IMR-90 (cell line): ENCODE measurements around the gene CYP19A1. TPM values are rescaled to one million over a fixed set of nuclear protein-coding genes. Genes with fewer than 3 reads are reported as not detected.

ENCODE experiments used
- ATAC-seq: fragments of 200-7000 bp; cut with Tn5 transposase; 2 replicates; pipeline ENCODE4 v1.9.1; 2020; ENCODE audit warnings: low read depth, mild to moderate bottlenecking, moderate library complexity
- BruUV-seq: library from RNA; stranded (reverse); fragments of 400-500 nt; replicated peaks from 2 replicates; lab custom pipeline; 2021; lab: Mats Ljungman, UMichigan
- CTCF ChIA-PET: fragments of 300-600 bp; formaldehyde crosslinking; extraction: SDS; loops from one replicate; lab custom pipeline; 2021; ENCODE audit warnings: antibody characterized with exemption; lab: Yijun Ruan, JAX
- POLR2A ChIA-PET: fragments of 300-600 bp; sonication (Branson Sonifier 250); formaldehyde crosslinking; loops from one replicate; lab custom pipeline; 2022; ENCODE audit warnings: antibody characterized with exemption; ENCODE audit not compliant: unreplicated experiment; lab: Charles Lee
- DNase-seq: peaks from one replicate; pipeline ENCODE4 v3.0.0; 2013
- H2AFZ ChIP-seq: replicated peaks from 2 replicates; pipeline ENCODE3; 2013; ENCODE audit warnings: low read length, mild to moderate bottlenecking; ENCODE audit not compliant: poor library complexity
- H2AK5ac ChIP-seq: 2 replicates; pipeline ENCODE4 v1.6.1; 2013; ENCODE audit warnings: low read depth, low read length, inconsistent platforms
- H2AK9ac ChIP-seq: replicated peaks from 2 replicates; pipeline ENCODE3; 2013; ENCODE audit warnings: mild to moderate bottlenecking, low read depth, low read length, moderate library complexity; ENCODE audit not compliant: poor library complexity
- H2BK120ac ChIP-seq: 2 replicates; pipeline ENCODE4 v1.6.1; 2013; ENCODE audit warnings: low read depth, low read length, inconsistent platforms
- H2BK15ac ChIP-seq: 3 replicates; pipeline ENCODE4 v1.6.1; 2013; ENCODE audit warnings: low read depth, low read length, inconsistent platforms
- H2BK20ac ChIP-seq: 2 replicates; pipeline ENCODE4 v1.6.1; 2013; ENCODE audit warnings: low read depth, mild to moderate bottlenecking, inconsistent platforms, low read length, moderate library complexity
- H2BK5ac ChIP-seq: 2 replicates; pipeline ENCODE4 v1.6.1; 2013; ENCODE audit warnings: mild to moderate bottlenecking, low read depth, low read length, inconsistent platforms; ENCODE audit not compliant: poor library complexity, severe bottlenecking
- H3K14ac ChIP-seq: replicated peaks from 2 replicates; pipeline ENCODE4 v1.6.1; 2013; ENCODE audit warnings: low read depth, low read length, inconsistent platforms
- H3K18ac ChIP-seq: 2 replicates; pipeline ENCODE4 v1.6.1; 2013; ENCODE audit warnings: low read depth, low read length, control low read depth
- H3K23ac ChIP-seq: 2 replicates; pipeline ENCODE4 v1.6.1; 2013; ENCODE audit warnings: low read depth, low read length, inconsistent platforms
- H3K27ac ChIP-seq: 2 replicates; pipeline ENCODE4 v1.5.1; 2013; ENCODE audit warnings: mild to moderate bottlenecking, control low read depth, low read length; ENCODE audit not compliant: insufficient read depth
- H3K27me3 ChIP-seq: 2 replicates; pipeline ENCODE4 v1.6.1; 2013; ENCODE audit warnings: low read length; ENCODE audit not compliant: control insufficient read depth, insufficient read depth
- H3K36me3 ChIP-seq: 2 replicates; pipeline ENCODE4 v1.6.1; 2013; ENCODE audit warnings: low read length, mixed read lengths; ENCODE audit not compliant: control insufficient read depth, insufficient read depth
- H3K4ac ChIP-seq: 2 replicates; pipeline ENCODE4 v1.6.1; 2013; ENCODE audit warnings: low read depth, low read length, inconsistent platforms
- H3K4me1 ChIP-seq: 2 replicates; pipeline ENCODE4 v1.6.1; 2013; ENCODE audit warnings: low read length, mixed read lengths; ENCODE audit not compliant: control insufficient read depth, insufficient read depth
- H3K4me2 ChIP-seq: 2 replicates; pipeline ENCODE4 v1.6.1; 2013; ENCODE audit warnings: low read depth, mild to moderate bottlenecking, control low read depth, low read length, moderate library complexity
- H3K4me3 ChIP-seq: 2 replicates; pipeline ENCODE4 v1.5.1; 2013; ENCODE audit warnings: low read depth, mild to moderate bottlenecking, control low read depth, low read length, moderate library complexity; ENCODE audit not compliant: insufficient read depth
- H3K56ac ChIP-seq: 2 replicates; pipeline ENCODE4 v1.6.1; 2013; ENCODE audit warnings: low read length, inconsistent platforms; ENCODE audit not compliant: insufficient read depth; ENCODE audit errors: extremely low read depth
- H3K79me1 ChIP-seq, 2 experiments: 2 replicates each; pipeline ENCODE4 v1.6.1; 2013; ENCODE audit warnings: low read length in 2 of 2, inconsistent platforms in 1 of 2, low read depth in 1 of 2
- H3K9ac ChIP-seq: 2 replicates; pipeline ENCODE4 v1.6.1; 2013; ENCODE audit warnings: low read depth, low read length, control low read depth
- H3K9me1 ChIP-seq: 2 replicates; pipeline ENCODE4 v1.6.1; 2013; ENCODE audit warnings: low read length, inconsistent platforms; ENCODE audit not compliant: insufficient read depth
- H3K9me3 ChIP-seq: 2 replicates; pipeline ENCODE4 v1.6.1; 2013; ENCODE audit warnings: low read length; ENCODE audit not compliant: control insufficient read depth, insufficient read depth
- H4K20me1 ChIP-seq: 2 replicates; pipeline ENCODE4 v1.6.1; 2013; ENCODE audit warnings: low read length, inconsistent platforms; ENCODE audit not compliant: insufficient read depth
- H4K5ac ChIP-seq: 2 replicates; pipeline ENCODE4 v1.6.1; 2013; ENCODE audit warnings: mild to moderate bottlenecking, low read depth, low read length, control low read depth
- H4K8ac ChIP-seq, 2 experiments: 2 replicates each; pipeline ENCODE4 v1.6.1; 2013; ENCODE audit warnings: low read depth in 2 of 2, low read length in 2 of 2, control low read depth in 1 of 2, inconsistent platforms in 1 of 2
- H4K91ac ChIP-seq: 2 replicates; pipeline ENCODE4 v1.6.1; 2013; ENCODE audit warnings: low read depth, low read length, inconsistent platforms; ENCODE audit not compliant: insufficient read depth
- BHLHE40 ChIP-seq: fragments of 150-350 bp; IDR thresholded peaks from 2 replicates; pipeline ENCODE4 v1.6.1; 2016; ENCODE audit warnings: mild to moderate bottlenecking, low read depth, low read length
- CHD1 ChIP-seq: IDR thresholded peaks from 2 replicates; pipeline ENCODE4 v1.6.1; 2012; ENCODE audit warnings: low read depth, low read length, improper control_type of control experiment
- MAFK ChIP-seq: IDR thresholded peaks from 2 replicates; pipeline ENCODE4 v1.6.1; 2012; ENCODE audit warnings: low read depth, low read length, improper control_type of control experiment
- NFE2L2 ChIP-seq: fragments of 150-350 bp; IDR thresholded peaks from 2 replicates; pipeline ENCODE4 v1.6.1; 2016; ENCODE audit warnings: low read depth, mild to moderate bottlenecking, low read length
- POLR2A ChIP-seq: IDR thresholded peaks from 2 replicates; pipeline ENCODE4 v1.6.1; 2012; ENCODE audit warnings: mild to moderate bottlenecking, low read depth, low read length
- RFX5 ChIP-seq: IDR thresholded peaks from 2 replicates; pipeline ENCODE4 v1.8.0; 2012; ENCODE audit warnings: low read depth, mild to moderate bottlenecking, low read length, moderate library complexity
- SMC3 ChIP-seq: fragments of 150-350 bp; IDR thresholded peaks from 2 replicates; pipeline ENCODE4 v1.6.1; 2016; ENCODE audit warnings: low read depth, mild to moderate bottlenecking, antibody characterized with exemption, low read length, moderate library complexity
- WGBS, 2 experiments: methylation state at CpG; one replicate each; pipeline versions ENCODE4 v1.1.5 to v1.1.7; 2013; ENCODE audit warnings: missing lambda C conversion rate in 2 of 2; ENCODE audit not compliant: insufficient read length in 1 of 2; ENCODE audit errors: extremely low coverage in 2 of 2; 5-methylcytosine and 5-hydroxymethylcytosine counted together
- dilution Hi-C: fragments of 300-500 bp; cut with HindIII; formaldehyde crosslinking; loops from one replicate; pipeline ENCODE4 v1.14.3; 2018; ENCODE audit warnings: low sequenced_read_pairs; ENCODE audit not compliant: unreplicated experiment
- in situ Hi-C: fragments of 300-500 bp; cut with MboI; formaldehyde crosslinking; loops from 3 replicates; pipeline ENCODE4 v1.14.3; 2019; ENCODE audit warnings: low sequenced_read_pairs, inconsistent platforms, mixed read lengths
- intact Hi-C: fragments of 100-400 bp; cut with micrococcal nuclease; formaldehyde crosslinking; loops from 2 replicates; pipeline ENCODE4 v1.10.0; 2022
- polyA plus RNA-seq, 3 experiments: library from polyadenylated mRNA; depleted of rRNA; stranded (reverse); fragments of >200 nt; gene quantifications; 2 replicates each; pipeline ENCODE4 v1.2.3, GENCODE V29; 2012; ENCODE audit warnings: low replicate concordance in 1 of 3
- total RNA-seq: library from RNA; depleted of rRNA; stranded (reverse); fragments of >200 nt; gene quantifications from 2 replicates; pipeline ENCODE4 v1.2.3, GENCODE V29; 2012

The CYP19A1 gene
- total and polyA plus RNA-seq, 2 of the 4 experiments (the other 2 are of a cell fraction), result not detected

- intact Hi-C loops, result loop anchor here (1.0 kb wide), 1 partner anchor 9 kb away; no protein-coding TSS in a partner anchor
- no peak for ATAC-seq
- no CpG with 5 or more reads among the region's 1 CpG for WGBS, 2 experiments
- no peak for DNase-seq
- POLR2A ChIA-PET, result no interaction called here
- Histone ChIP-seq H2AFZ (no peak overlapping the region), H3K23ac (no peak overlapping the region), H3K18ac (no peak overlapping the region), H3K36me3 (no peaks in the 10 kb centered on the region), H4K8ac (no peak overlapping the region), H3K9me1 (no peaks in the 10 kb centered on the region), H3K14ac (no peak overlapping the region), H2BK5ac (no peak overlapping the region), H3K9ac (no peak overlapping the region), H2BK20ac (no peak overlapping the region), H3K9me3 (peaks cover 2% of the 10 kb centered on the region; the same call in 1 of the 2 replicates), H4K20me1 (no peaks in the 10 kb centered on the region), H3K27ac (no peak overlapping the region), H2AK5ac (no peak overlapping the region), H4K91ac (no peak overlapping the region), H2BK15ac (no peak overlapping the region), H3K27me3 (peaks cover 47% of the 10 kb centered on the region), H3K4me1 (no peaks in the 10 kb centered on the region; the same call in 1 of the 2 replicates), H3K56ac (no peak overlapping the region), H3K79me1 (no peaks in the 10 kb centered on the region), H2BK120ac (no peak overlapping the region), H4K5ac (no peak overlapping the region), H3K4me3 (no peak overlapping the region), H3K4me2 (no peak overlapping the region), H2AK9ac (no peak overlapping the region), H3K4ac (no peak overlapping the region)
- CTCF ChIA-PET, result no interaction called here
- no peak for TF ChIP-seq BHLHE40
- TF ChIP-seq SMC3, result no peak
- TF ChIP-seq CHD1, result no peak
- TF ChIP-seq POLR2A, result no peak
- no peak for TF ChIP-seq MAFK
- no peak for TF ChIP-seq RFX5
- TF ChIP-seq NFE2L2, result no peak
- in situ Hi-C loops, result loop anchor here (5.0 kb wide), 1 partner anchor 90 kb away; no protein-coding TSS in a partner anchor
- no TSS peak for BruUV-seq
- dilution Hi-C loops, result no loop called here
Observed at GRCh38 chr15:51286816-51287215, 51.6 kb downstream of the CYP19A1 start.
